ENCODE results near the gene C6orf163. TPM values are rescaled to one million over a fixed set of nuclear protein-coding genes. Genes with fewer than 3 reads are reported as not detected.

C6orf163 gene
- total and polyA plus RNA-seq, 5 donors from 2014 or later, result 0.53 to 2.1 (median 1.3) TPM; not detected in 1

Other genes with a start within 250 kb of the C6orf163 start
- 0.62 TPM for gene CGA, start 249.7 kb upstream of the C6orf163 start, total RNA-seq
- gene CGA, start 249.7 kb upstream of the C6orf163 start, polyA plus RNA-seq, result not detected
- 119 TPM for gene ZNF292, start 189.2 kb upstream of the C6orf163 start, total RNA-seq
- gene ZNF292, start 189.2 kb upstream of the C6orf163 start, polyA plus RNA-seq, result 10 to 100 TPM; 25.6 to 44.1 (median 29.4) TPM
- 9.4 TPM for gene SMIM8, start 22.2 kb upstream of the C6orf163 start, total RNA-seq
- 10 to 100 TPM; 15.2 to 22.3 (median 20.7) TPM for gene SMIM8, start 22.2 kb upstream of the C6orf163 start, polyA plus RNA-seq
- not detected for gene GJB7, start 15.5 kb upstream of the C6orf163 start, total RNA-seq
- gene GJB7, start 15.5 kb upstream of the C6orf163 start, polyA plus RNA-seq, result 1 to 10 TPM in 1 of 4 donors, under 1 TPM in 2, not detected in 1; 0.26 to 1.3 (median 0.48) TPM
- not detected for gene CFAP206, start 63.2 kb downstream of the C6orf163 start, total RNA-seq
- not detected for gene CFAP206, start 63.2 kb downstream of the C6orf163 start, polyA plus RNA-seq
- 12.0 TPM for gene SLC35A1, start 128.2 kb downstream of the C6orf163 start, total RNA-seq
- 10 to 100 TPM; 28.2 to 36.1 (median 33.7) TPM for gene SLC35A1, start 128.2 kb downstream of the C6orf163 start, polyA plus RNA-seq
- gene RARS2, start 245.2 kb downstream of the C6orf163 start, total RNA-seq, result 34.0 TPM
- gene RARS2, start 245.2 kb downstream of the C6orf163 start, polyA plus RNA-seq, result 10 to 100 TPM; 34.8 to 44.7 (median 42.8) TPM
- 17.8 TPM for gene ORC3, start 245.3 kb downstream of the C6orf163 start, total RNA-seq
- 10 to 100 TPM; 32.2 to 49.3 (median 40.3) TPM for gene ORC3, start 245.3 kb downstream of the C6orf163 start, polyA plus RNA-seq

All from CD4-positive, CD25-positive, alpha-beta regulatory T cell (primary cell).